HepG2 (cell line): Measurements from ENCODE around the gene EXOC7. TPM values are rescaled to one million over a fixed set of nuclear protein-coding genes. Genes with fewer than 3 reads are reported as not detected.

Experiments used
- AGO1 ChIP-seq: fragments of 200-400 bp; formaldehyde crosslinking; IDR thresholded peaks from 2 replicates; pipeline ENCODE4 v1.6.1; 2017; ENCODE audit warnings: mild to moderate bottlenecking, low read depth, low read length, moderate library complexity; ENCODE audit not compliant: poor library complexity, severe bottlenecking
- CBX1 ChIP-seq: IDR thresholded peaks from one replicate; pipeline ENCODE4 v1.6.1; 2016; ENCODE audit warnings: antibody characterized with exemption, low read depth
- EP300 ChIP-seq, 3 experiments: sonication (generic) in 1 of 3; formaldehyde crosslinking in 1 of 3; IDR thresholded peaks; 2 replicates each; pipeline versions ENCODE4 v1.5.1 to v1.6.1; 2011 to 2020; ENCODE audit warnings: low read depth in 2 of 3, low read length in 2 of 3, borderline replicate concordance in 1 of 3, improper control_type of control experiment in 1 of 3, mild to moderate bottlenecking in 1 of 3, missing genetic modification reagents in 1 of 3, moderate library complexity in 1 of 3
- FOXA1 ChIP-seq, 2 experiments: fragments of 450-650 bp in 1 of 2; sonication (generic) in 1 of 2; formaldehyde crosslinking in 1 of 2; IDR thresholded peaks; 2 replicates each; pipeline versions ENCODE4 v1.4.0 to v1.6.1; 2016 to 2020; ENCODE audit warnings: missing genetic modification reagents in 1 of 2
- HMG20A ChIP-seq: IDR thresholded peaks from 2 replicates; pipeline ENCODE4 v1.6.1; 2016; ENCODE audit warnings: borderline replicate concordance
- KDM1A ChIP-seq: IDR thresholded peaks from 2 replicates; pipeline ENCODE4 v1.6.1; 2016; ENCODE audit warnings: missing compliant biosample characterization
- MAZ ChIP-seq, 2 experiments: sonication (generic) in 1 of 2; formaldehyde crosslinking in 1 of 2; IDR thresholded peaks; 2 replicates each; pipeline versions ENCODE4 v1.5.0 to v1.6.1; 2012 to 2020; ENCODE audit warnings: low read depth in 2 of 2, mild to moderate bottlenecking in 2 of 2, borderline replicate concordance in 1 of 2, improper control_type of control experiment in 1 of 2, low read length in 1 of 2, missing genetic modification reagents in 1 of 2, moderate library complexity in 1 of 2
- MYC ChIP-seq: sonication (generic); formaldehyde crosslinking; IDR thresholded peaks from 2 replicates; pipeline ENCODE4 v1.9.0; 2021; ENCODE audit warnings: missing genetic modification reagents, borderline replicate concordance
- PAF1 ChIP-seq: IDR thresholded peaks from 2 replicates; pipeline ENCODE4 v1.6.1; 2016; ENCODE audit warnings: missing genetic modification reagents, missing compliant biosample characterization
- TEAD2 ChIP-seq: sonication (generic); formaldehyde crosslinking; IDR thresholded peaks from 2 replicates; pipeline ENCODE4 v1.9.0; 2021; ENCODE audit warnings: missing genetic modification reagents
- TSC22D2 ChIP-seq: sonication (generic); formaldehyde crosslinking; IDR thresholded peaks from 2 replicates; pipeline ENCODE4 v1.5.1; 2020; ENCODE audit warnings: missing genetic modification reagents, mild to moderate bottlenecking, borderline replicate concordance
- ZMYM2 ChIP-seq: sonication (generic); formaldehyde crosslinking; IDR thresholded peaks from 2 replicates; pipeline ENCODE4 v1.8.0; 2022; ENCODE audit warnings: mild to moderate bottlenecking, missing genetic modification reagents
- ZNF17 ChIP-seq: sonication (generic); formaldehyde crosslinking; IDR thresholded peaks from 2 replicates; pipeline ENCODE4 v1.5.0; 2020; ENCODE audit warnings: mild to moderate bottlenecking, missing genetic modification reagents
- ZNF331 ChIP-seq: sonication (generic); formaldehyde crosslinking; IDR thresholded peaks from 2 replicates; pipeline ENCODE4 v1.4.0; 2020; ENCODE audit warnings: missing genetic modification reagents
- ZNF354B ChIP-seq: sonication (generic); formaldehyde crosslinking; IDR thresholded peaks from 2 replicates; pipeline ENCODE4 v1.8.0; 2022; ENCODE audit warnings: mild to moderate bottlenecking, missing genetic modification reagents
- ZNF510 ChIP-seq: sonication (generic); formaldehyde crosslinking; IDR thresholded peaks from 2 replicates; pipeline ENCODE4 v1.4.0; 2020; ENCODE audit warnings: low read depth, mild to moderate bottlenecking, missing genetic modification reagents
- ZNF543 ChIP-seq: sonication (generic); formaldehyde crosslinking; IDR thresholded peaks from 2 replicates; pipeline ENCODE4 v1.4.0; 2020; ENCODE audit warnings: mild to moderate bottlenecking, missing genetic modification reagents
- ZNF547 ChIP-seq: sonication (generic); formaldehyde crosslinking; IDR thresholded peaks from 2 replicates; pipeline ENCODE4 v1.5.1; 2020; ENCODE audit warnings: mild to moderate bottlenecking, missing genetic modification reagents
- ZNF619 ChIP-seq: sonication (generic); formaldehyde crosslinking; IDR thresholded peaks from 2 replicates; pipeline ENCODE4 v1.4.0; 2020; ENCODE audit warnings: mild to moderate bottlenecking, missing genetic modification reagents
- ZNF773 ChIP-seq: sonication (generic); formaldehyde crosslinking; IDR thresholded peaks from 2 replicates; pipeline ENCODE4 v1.4.0; 2020; ENCODE audit warnings: missing genetic modification reagents, borderline replicate concordance
- ZNF790 ChIP-seq: sonication (generic); formaldehyde crosslinking; IDR thresholded peaks from 2 replicates; pipeline ENCODE4 v1.8.0; 2022; ENCODE audit warnings: missing genetic modification reagents, mild to moderate bottlenecking, borderline replicate concordance
- ZNF879 ChIP-seq: sonication (generic); formaldehyde crosslinking; IDR thresholded peaks from 2 replicates; pipeline ENCODE4 v1.8.1; 2023; ENCODE audit warnings: missing genetic modification reagents
- polyA plus RNA-seq, 8 experiments: library from polyadenylated mRNA; depleted of rRNA in 3 of 8; stranded (reverse) in 7 of 8; unstranded in 1 of 8; fragments of >200 nt; fragmentation: Illumina TruSeq in 4 of 8; extraction: Trizol in 4 of 8; gene quantifications; 2 replicates each; pipeline versions ENCODE4 v1.2.1 to v1.2.3, GENCODE V29; 2011 to 2016; ENCODE audit warnings: low read depth in 4 of 8, missing spikeins in 1 of 8, mixed read lengths in 1 of 8; ENCODE audit not compliant: insufficient read depth in 1 of 8
- total RNA-seq, 5 experiments: library from RNA; depleted of rRNA; stranded (reverse); fragments of >200 nt; fragmentation: Illumina TruSeq; extraction: Trizol; gene quantifications; 2 replicates each; pipeline ENCODE4 v1.2.3, GENCODE V29; 2016; ENCODE audit warnings: low read depth in 1 of 5
- TF ChIP-seq, protein P1 (sequence below): sonication (generic); formaldehyde crosslinking; IDR thresholded peaks from 2 replicates; pipeline ENCODE4 v1.5.0; 2020; ENCODE audit warnings: mild to moderate bottlenecking, missing genetic modification reagents, borderline replicate concordance
- TF ChIP-seq, protein P2 (sequence below): sonication (generic); formaldehyde crosslinking; IDR thresholded peaks from 2 replicates; pipeline ENCODE4 v1.9.0; 2021; ENCODE audit warnings: missing genetic modification reagents, borderline replicate concordance

Gene EXOC7
- total and polyA plus RNA-seq, 2 of the 13 experiments (the other 11 are each of a cell fraction or from before 2014, with no cell fraction given) = 86.9 to 116 TPM

GRCh38 chr17:76079535-76079955 is 24.0 kb downstream of the EXOC7 start (continued):
- TF ChIP-seq, protein P1, sequence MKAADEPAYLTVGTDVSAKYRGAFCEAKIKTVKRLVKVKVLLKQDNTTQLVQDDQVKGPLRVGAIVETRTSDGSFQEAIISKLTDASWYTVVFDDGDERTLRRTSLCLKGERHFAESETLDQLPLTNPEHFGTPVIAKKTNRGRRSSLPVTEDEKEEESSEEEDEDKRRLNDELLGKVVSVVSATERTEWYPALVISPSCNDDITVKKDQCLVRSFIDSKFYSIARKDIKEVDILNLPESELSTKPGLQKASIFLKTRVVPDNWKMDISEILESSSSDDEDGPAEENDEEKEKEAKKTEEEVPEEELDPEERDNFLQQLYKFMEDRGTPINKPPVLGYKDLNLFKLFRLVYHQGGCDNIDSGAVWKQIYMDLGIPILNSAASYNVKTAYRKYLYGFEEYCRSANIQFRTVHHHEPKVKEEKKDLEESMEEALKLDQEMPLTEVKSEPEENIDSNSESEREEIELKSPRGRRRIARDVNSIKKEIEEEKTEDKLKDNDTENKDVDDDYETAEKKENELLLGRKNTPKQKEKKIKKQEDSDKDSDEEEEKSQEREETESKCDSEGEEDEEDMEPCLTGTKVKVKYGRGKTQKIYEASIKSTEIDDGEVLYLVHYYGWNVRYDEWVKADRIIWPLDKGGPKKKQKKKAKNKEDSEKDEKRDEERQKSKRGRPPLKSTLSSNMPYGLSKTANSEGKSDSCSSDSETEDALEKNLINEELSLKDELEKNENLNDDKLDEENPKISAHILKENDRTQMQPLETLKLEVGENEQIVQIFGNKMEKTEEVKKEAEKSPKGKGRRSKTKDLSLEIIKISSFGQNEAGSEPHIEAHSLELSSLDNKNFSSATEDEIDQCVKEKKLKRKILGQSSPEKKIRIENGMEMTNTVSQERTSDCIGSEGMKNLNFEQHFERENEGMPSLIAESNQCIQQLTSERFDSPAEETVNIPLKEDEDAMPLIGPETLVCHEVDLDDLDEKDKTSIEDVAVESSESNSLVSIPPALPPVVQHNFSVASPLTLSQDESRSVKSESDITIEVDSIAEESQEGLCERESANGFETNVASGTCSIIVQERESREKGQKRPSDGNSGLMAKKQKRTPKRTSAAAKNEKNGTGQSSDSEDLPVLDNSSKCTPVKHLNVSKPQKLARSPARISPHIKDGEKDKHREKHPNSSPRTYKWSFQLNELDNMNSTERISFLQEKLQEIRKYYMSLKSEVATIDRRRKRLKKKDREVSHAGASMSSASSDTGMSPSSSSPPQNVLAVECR (CRISPR knock-in tag) = 0 out of 2 replicates have a peak, but pooled peaks have one; percentile 26
- TF ChIP-seq KDM1A (CRISPR knock-in tag) = no peak
- TF ChIP-seq, protein P2, sequence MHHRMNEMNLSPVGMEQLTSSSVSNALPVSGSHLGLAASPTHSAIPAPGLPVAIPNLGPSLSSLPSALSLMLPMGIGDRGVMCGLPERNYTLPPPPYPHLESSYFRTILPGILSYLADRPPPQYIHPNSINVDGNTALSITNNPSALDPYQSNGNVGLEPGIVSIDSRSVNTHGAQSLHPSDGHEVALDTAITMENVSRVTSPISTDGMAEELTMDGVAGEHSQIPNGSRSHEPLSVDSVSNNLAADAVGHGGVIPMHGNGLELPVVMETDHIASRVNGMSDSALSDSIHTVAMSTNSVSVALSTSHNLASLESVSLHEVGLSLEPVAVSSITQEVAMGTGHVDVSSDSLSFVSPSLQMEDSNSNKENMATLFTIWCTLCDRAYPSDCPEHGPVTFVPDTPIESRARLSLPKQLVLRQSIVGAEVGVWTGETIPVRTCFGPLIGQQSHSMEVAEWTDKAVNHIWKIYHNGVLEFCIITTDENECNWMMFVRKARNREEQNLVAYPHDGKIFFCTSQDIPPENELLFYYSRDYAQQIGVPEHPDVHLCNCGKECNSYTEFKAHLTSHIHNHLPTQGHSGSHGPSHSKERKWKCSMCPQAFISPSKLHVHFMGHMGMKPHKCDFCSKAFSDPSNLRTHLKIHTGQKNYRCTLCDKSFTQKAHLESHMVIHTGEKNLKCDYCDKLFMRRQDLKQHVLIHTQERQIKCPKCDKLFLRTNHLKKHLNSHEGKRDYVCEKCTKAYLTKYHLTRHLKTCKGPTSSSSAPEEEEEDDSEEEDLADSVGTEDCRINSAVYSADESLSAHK (CRISPR knock-in tag) = no peak
- 0 out of 2 replicates have a peak, but pooled peaks have one; percentile 23 for TF ChIP-seq ZNF547 (CRISPR knock-in tag)
- no peak for TF ChIP-seq ZMYM2
- TF ChIP-seq ZNF17 (CRISPR knock-in tag) = no peak
- no peak for TF ChIP-seq ZNF331
- no peak for TF ChIP-seq AGO1
- TF ChIP-seq MAZ (IDR thresholded peaks at IDR 0.05; ENCODE audit: borderline replicate concordance, low read depth, low read length) = no peak
- no peak for TF ChIP-seq MAZ (CRISPR knock-in tag; IDR thresholded peaks at IDR 0.05; ENCODE audit: low read depth)
- no peak for TF ChIP-seq CBX1
- TF ChIP-seq PAF1 (CRISPR knock-in tag) = peak; percentile 66; the same call in 1 of the 2 replicates
- TF ChIP-seq ZNF790 = no peak
- 0 out of 2 replicates have a peak, but pooled peaks have one; percentile 24 for TF ChIP-seq ZNF879 (CRISPR knock-in tag)
- TF ChIP-seq EP300 (IDR thresholded peaks at IDR 0.05; ENCODE audit: low read depth in 2 of 2, low read length in 2 of 2) = no peak
- no peak for TF ChIP-seq EP300 (CRISPR knock-in tag; IDR thresholded peaks at IDR 0.05; ENCODE audit: borderline replicate concordance)
- no peak for TF ChIP-seq ZNF354B (CRISPR knock-in tag)
- no peak for TF ChIP-seq TSC22D2
- TF ChIP-seq ZNF510 (CRISPR knock-in tag) = no peak
- TF ChIP-seq FOXA1 (IDR thresholded peaks at IDR 0.05) = no peak
- TF ChIP-seq FOXA1 (CRISPR knock-in tag; IDR thresholded peaks at IDR 0.05) = no peak
- TF ChIP-seq HMG20A (CRISPR knock-in tag) = no peak
- TF ChIP-seq TEAD2 = no peak
- TF ChIP-seq ZNF543 = no peak
- TF ChIP-seq ZNF619 = 0 out of 2 replicates have a peak, but pooled peaks have one; percentile 13
- no peak for TF ChIP-seq MYC (CRISPR knock-in tag)
- no peak for TF ChIP-seq ZNF773 (CRISPR knock-in tag)
